ENCODE data around the gene NAT8L.
A peak's percentile ranks its signal among the peaks of the same experiment; 100 is the strongest.
"Not testable (repeated sequence)": the region's sequence is repeated elsewhere in the genome, so short reads cannot be mapped to it uniquely, and the experiment has no call there.

NAT8L gene, protein sequence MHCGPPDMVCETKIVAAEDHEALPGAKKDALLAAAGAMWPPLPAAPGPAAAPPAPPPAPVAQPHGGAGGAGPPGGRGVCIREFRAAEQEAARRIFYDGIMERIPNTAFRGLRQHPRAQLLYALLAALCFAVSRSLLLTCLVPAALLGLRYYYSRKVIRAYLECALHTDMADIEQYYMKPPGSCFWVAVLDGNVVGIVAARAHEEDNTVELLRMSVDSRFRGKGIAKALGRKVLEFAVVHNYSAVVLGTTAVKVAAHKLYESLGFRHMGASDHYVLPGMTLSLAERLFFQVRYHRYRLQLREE

GRCh38 chr4:2059046-2059725 lies at the start of gene NAT8L:
TSS of gene NAT8L (plus strand) at chr4:2059327. CDS start at chr4:2059512, 185 bp downstream.
- no peak within 1 kb of the TSS for H3K27ac Mint-ChIP-seq
- no peaks in the 10 kb centered on the region for H3K36me3 Mint-ChIP-seq
- peaks cover 15% of the 10 kb centered on the region for H3K27me3 Mint-ChIP-seq
- no peaks in the 10 kb centered on the region for H3K9me3 Mint-ChIP-seq (ENCODE audit: low read depth)
- no peak within 1 kb of the TSS for H3K4me3 Mint-ChIP-seq
- peaks cover 3% of the 10 kb centered on the region for H3K4me1 Mint-ChIP-seq (ENCODE audit: low read depth)

GRCh38 chr4:2009651-2010233 lies 49.4 kb upstream of the NAT8L start:
- Mint-ChIP-seq H3K4me3 (peak overlapping the region; percentile 88), H3K4me1 (ENCODE audit: low read depth) (peaks cover 33% of the 10 kb centered on the region), H3K27ac (peak overlapping the region; percentile 95), H3K36me3 (peaks cover 3% of the 10 kb centered on the region), H3K27me3 (no peaks in the 10 kb centered on the region), H3K9me3 (ENCODE audit: low read depth) (no peaks in the 10 kb centered on the region)

DNA sequence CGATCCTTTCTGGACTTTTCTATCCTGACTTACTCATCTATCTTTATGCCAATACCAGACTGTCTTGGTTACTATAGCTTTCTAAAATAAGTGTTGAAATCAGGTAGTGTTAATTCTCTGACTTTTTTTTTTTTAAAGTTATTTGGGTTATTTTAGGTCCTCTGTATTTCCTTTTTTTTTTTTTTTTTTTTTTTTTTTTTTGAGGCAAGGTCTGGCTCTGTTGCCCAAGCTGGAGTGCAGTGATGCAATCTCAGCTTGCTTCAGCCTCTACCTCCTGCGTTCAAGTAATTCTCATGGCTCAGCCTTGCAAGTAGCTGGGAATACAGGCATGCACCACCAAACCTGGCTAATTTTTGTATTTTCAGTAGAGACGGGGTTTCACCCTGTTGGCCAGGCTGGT lies 47.5 kb upstream of the NAT8L start:
- no peak overlapping the region for H3K27ac Mint-ChIP-seq
- H3K9me3 Mint-ChIP-seq (ENCODE audit: low read depth) = no peaks in the 10 kb centered on the region
- no peaks in the 10 kb centered on the region for H3K36me3 Mint-ChIP-seq
- H3K27me3 Mint-ChIP-seq = no peaks in the 10 kb centered on the region
- peaks cover 19% of the 10 kb centered on the region for H3K4me1 Mint-ChIP-seq (ENCODE audit: low read depth)
- H3K4me3 Mint-ChIP-seq = no peak overlapping the region

DNA sequence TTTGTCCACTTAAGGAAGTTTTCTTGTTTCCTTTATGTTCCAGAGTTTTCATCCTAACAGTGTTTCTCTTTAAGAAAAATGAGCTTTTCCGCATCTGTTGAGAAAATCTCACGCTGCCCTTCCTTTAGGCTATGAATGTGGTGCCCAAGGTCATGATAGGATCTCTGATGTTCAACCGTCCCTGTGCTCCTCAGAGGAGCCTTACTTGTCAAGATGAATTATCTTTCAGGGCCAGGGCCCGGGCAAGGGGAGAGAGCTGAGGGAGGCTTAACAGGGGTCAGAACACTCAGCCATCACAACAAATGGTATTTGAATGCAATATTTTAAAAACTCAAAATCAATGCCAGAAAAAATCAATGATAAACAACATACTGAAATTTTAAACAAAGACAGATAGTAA lies 44.1 kb upstream of the NAT8L start:
- Mint-ChIP-seq H3K4me1 (ENCODE audit: low read depth) (peaks cover 4% of the 10 kb centered on the region), H3K27me3 (peaks cover 3% of the 10 kb centered on the region), H3K36me3 (no peaks in the 10 kb centered on the region), H3K9me3 (ENCODE audit: low read depth) (no peaks in the 10 kb centered on the region), H3K27ac (no peak overlapping the region), H3K4me3 (no peak overlapping the region)

DNA sequence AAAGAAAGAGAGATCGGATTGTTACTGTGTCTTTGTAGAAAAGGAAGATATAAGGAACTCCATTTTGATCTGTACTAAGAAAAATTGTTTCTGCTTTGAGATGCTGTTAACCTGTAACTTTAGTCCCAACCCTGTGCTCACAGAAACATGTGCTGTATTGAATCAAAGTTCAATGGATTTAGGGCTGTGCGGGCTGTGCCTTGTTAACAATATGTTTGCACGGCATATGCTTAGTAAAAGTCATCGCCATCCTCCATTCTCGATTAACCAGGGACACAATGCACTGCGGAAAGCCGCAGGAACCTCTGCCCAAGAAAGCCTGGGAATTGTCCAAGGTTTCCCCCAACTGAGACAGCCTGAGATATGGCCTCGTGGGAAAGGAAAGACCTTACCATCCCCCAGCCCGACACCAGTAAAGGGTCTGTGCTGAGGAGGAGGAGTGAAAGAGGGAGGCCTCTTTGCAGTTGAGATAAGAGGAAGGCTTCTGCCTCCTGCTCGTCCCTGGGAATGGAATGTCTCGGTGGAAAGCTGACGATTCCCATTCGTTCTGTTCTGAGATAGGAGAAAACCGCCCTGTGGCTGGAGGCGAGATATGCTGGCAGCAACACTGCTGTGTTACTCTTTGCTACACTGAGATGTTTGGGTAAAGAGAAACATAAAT lies 37.6 kb upstream of the NAT8L start:
- not testable (repeated sequence) for H3K4me3 Mint-ChIP-seq; H3K27ac Mint-ChIP-seq; H3K4me1 Mint-ChIP-seq (ENCODE audit: low read depth); H3K9me3 Mint-ChIP-seq (ENCODE audit: low read depth); H3K36me3 Mint-ChIP-seq
- H3K27me3 Mint-ChIP-seq = peaks cover 18% of the 10 kb centered on the region

GRCh38 chr4:2024683-2025082 lies 34.4 kb upstream of the NAT8L start:
- Mint-ChIP-seq H3K4me1 (ENCODE audit: low read depth) (no peaks in the 10 kb centered on the region), H3K9me3 (ENCODE audit: low read depth) (no peaks in the 10 kb centered on the region), H3K27ac (no peak overlapping the region), H3K36me3 (no peaks in the 10 kb centered on the region), H3K4me3 (no peak overlapping the region), H3K27me3 (peaks cover 19% of the 10 kb centered on the region)

GRCh38 chr4:2025817-2026216 lies 33.3 kb upstream of the NAT8L start:
- Mint-ChIP-seq H3K27ac (no peak overlapping the region), H3K4me1 (ENCODE audit: low read depth) (no peaks in the 10 kb centered on the region), H3K4me3 (no peak overlapping the region), H3K36me3 (no peaks in the 10 kb centered on the region), H3K27me3 (peaks cover 21% of the 10 kb centered on the region), H3K9me3 (ENCODE audit: low read depth) (no peaks in the 10 kb centered on the region)

GRCh38 chr4:2027120-2027519 lies 32.0 kb upstream of the NAT8L start:
- H3K27ac Mint-ChIP-seq; H3K36me3 Mint-ChIP-seq; H3K9me3 Mint-ChIP-seq (ENCODE audit: low read depth); H3K4me3 Mint-ChIP-seq; H3K4me1 Mint-ChIP-seq (ENCODE audit: low read depth): not testable (repeated sequence)
- peaks cover 16% of the 10 kb centered on the region for H3K27me3 Mint-ChIP-seq

DNA sequence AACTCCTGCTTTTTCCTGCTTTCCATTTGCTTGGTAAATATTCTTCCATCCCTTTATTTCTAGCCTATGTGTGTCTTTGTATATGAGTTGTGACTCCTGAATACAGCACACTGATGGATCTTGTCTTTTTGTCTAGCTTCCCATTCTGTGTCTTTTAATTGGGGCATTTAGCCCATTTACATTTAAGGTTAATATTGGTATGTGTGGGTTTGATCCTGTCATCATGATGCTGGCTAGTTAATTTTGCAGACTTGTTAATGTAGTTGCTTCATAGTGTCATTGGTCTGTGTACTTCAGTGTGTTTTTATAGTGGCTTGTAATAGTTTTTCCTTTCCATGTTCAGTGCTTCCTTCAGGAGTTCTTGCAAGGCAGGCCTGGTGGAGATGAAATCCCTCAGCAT lies 28.0 kb upstream of the NAT8L start:
- not testable (repeated sequence) for H3K36me3 Mint-ChIP-seq; H3K4me1 Mint-ChIP-seq (ENCODE audit: low read depth); H3K27ac Mint-ChIP-seq; H3K9me3 Mint-ChIP-seq (ENCODE audit: low read depth); H3K4me3 Mint-ChIP-seq
- peaks cover 12% of the 10 kb centered on the region for H3K27me3 Mint-ChIP-seq

GRCh38 chr4:2036327-2036726 lies 22.8 kb upstream of the NAT8L start:
- peaks cover 2% of the 10 kb centered on the region for H3K4me1 Mint-ChIP-seq (ENCODE audit: low read depth)
- no peaks in the 10 kb centered on the region for H3K36me3 Mint-ChIP-seq
- no peak overlapping the region for H3K4me3 Mint-ChIP-seq
- H3K9me3 Mint-ChIP-seq (ENCODE audit: low read depth) = no peaks in the 10 kb centered on the region
- no peak overlapping the region for H3K27ac Mint-ChIP-seq
- H3K27me3 Mint-ChIP-seq = peaks cover 8% of the 10 kb centered on the region

DNA sequence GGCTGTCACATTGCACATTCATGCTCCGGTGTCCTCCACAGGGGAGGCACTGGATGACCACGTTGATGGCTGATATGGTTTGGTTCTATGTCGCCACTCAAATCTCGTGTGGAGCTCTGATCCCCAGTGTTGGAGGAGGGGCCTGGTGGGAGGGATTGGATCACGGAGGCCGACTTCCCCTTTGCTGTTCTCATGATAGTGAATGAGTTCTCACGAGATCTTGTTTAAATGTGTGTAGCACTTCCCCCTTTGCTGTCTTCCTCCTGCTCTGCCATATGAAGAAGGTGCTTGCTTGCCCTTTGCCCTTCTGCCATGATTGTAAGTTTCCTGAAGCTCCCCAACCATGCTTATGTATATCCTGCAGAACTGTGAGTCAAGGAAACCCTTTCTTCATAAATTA lies 22.3 kb upstream of the NAT8L start:
- peaks cover 2% of the 10 kb centered on the region for H3K4me1 Mint-ChIP-seq (ENCODE audit: low read depth)
- no peaks in the 10 kb centered on the region for H3K36me3 Mint-ChIP-seq
- no peak overlapping the region for H3K4me3 Mint-ChIP-seq
- H3K27ac Mint-ChIP-seq = no peak overlapping the region
- peaks cover 8% of the 10 kb centered on the region for H3K27me3 Mint-ChIP-seq
- H3K9me3 Mint-ChIP-seq (ENCODE audit: low read depth) = no peaks in the 10 kb centered on the region

- peaks cover 8% of the 10 kb centered on the region for H3K27me3 Mint-ChIP-seq
- peak overlapping the region; percentile 58 for H3K4me3 Mint-ChIP-seq
- no peaks in the 10 kb centered on the region for H3K9me3 Mint-ChIP-seq (ENCODE audit: low read depth)
- no peak overlapping the region for H3K27ac Mint-ChIP-seq
- H3K36me3 Mint-ChIP-seq = no peaks in the 10 kb centered on the region
- peaks cover 2% of the 10 kb centered on the region for H3K4me1 Mint-ChIP-seq (ENCODE audit: low read depth)
These were observed 18.5 kb upstream of the NAT8L start for GRCh38 chr4:2040391-2041238.

DNA sequence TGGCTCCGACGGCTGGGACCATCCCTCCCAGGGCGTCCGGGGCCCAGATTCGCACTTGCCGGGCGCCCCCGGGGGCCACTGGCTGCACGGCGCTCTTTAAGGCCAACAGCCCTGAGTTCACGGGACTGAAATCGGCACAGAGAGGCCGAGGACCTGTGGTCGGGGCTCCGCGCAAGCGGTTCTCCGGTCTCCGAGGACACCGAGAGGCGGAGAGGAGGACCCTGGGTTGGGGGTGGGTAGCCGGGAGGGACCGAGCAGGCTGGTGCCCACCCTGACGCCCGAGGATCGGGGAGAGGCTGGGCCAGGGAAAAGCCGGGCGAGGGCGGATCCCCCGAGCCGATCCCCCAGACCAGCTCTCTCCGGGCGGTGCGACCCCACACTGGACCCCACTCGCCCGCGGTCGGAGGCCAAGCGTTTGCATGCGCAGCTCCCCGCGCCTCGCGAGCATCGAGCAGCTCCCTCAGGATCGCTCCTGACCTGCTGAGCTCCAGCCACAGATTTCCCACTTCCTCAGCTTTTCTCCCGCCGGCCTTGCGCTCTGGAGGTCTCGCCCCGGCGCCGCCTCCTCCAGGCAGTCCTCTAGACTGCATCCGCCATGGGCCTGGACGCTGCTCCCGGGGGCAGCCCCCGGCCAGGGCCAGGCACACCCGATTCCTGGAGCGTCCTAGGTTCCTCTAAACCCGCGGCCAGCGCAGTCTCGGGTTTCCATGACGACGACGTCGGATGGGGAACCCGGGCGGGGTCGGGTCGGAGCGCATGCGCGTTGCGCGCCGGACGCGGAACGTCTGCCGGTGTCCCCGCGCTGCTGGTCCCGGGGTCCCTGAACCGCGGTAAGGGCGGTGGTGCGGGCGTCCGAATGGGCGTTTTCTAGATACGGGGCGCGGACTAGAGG lies 17.6 kb upstream of the NAT8L start:
- Mint-ChIP-seq H3K27me3 (peaks cover 8% of the 10 kb centered on the region), H3K4me3 (peak overlapping the region; percentile 81), H3K9me3 (ENCODE audit: low read depth) (no peaks in the 10 kb centered on the region), H3K36me3 (no peaks in the 10 kb centered on the region), H3K4me1 (ENCODE audit: low read depth) (peaks cover 2% of the 10 kb centered on the region), H3K27ac (no peak overlapping the region)

Measured in activated naive CD8-positive, alpha-beta T cell (primary cell).